Loucy (cell line): ENCODE data around the gene TGFB3.

Experiments used
- H2AFZ ChIP-seq: fragments of 200-600 bp; sonication (generic); 2 replicates; pipeline ENCODE4 v1.6.0; 2016; ENCODE audit warnings: antibody characterized with exemption, mild to moderate bottlenecking, low read length, moderate library complexity
- H3F3A ChIP-seq: fragments of 200-600 bp; 2 replicates; pipeline ENCODE4 v1.6.0; 2016; ENCODE audit warnings: antibody characterized with exemption, low read depth, mild to moderate bottlenecking
- H3K27me3 ChIP-seq: fragments of 200-600 bp; sonication (generic); 2 replicates; pipeline ENCODE4 v1.6.1; 2014; ENCODE audit warnings: low read length, mild to moderate bottlenecking; ENCODE audit not compliant: insufficient read depth, poor library complexity, severe bottlenecking
- H3K36me3 ChIP-seq: fragments of 200-600 bp; sonication (generic); 2 replicates; pipeline ENCODE4 v1.6.1; 2016; ENCODE audit warnings: low read length; ENCODE audit not compliant: insufficient read depth
- H3K4me1 ChIP-seq: fragments of 200-600 bp; sonication (generic); 2 replicates; pipeline ENCODE4 v1.5.1; 2014; ENCODE audit warnings: low read length, mild to moderate bottlenecking; ENCODE audit not compliant: insufficient read depth, poor library complexity, severe bottlenecking
- H3K4me2 ChIP-seq: fragments of 200-600 bp; sonication (generic); 2 replicates; pipeline ENCODE4 v1.6.0; 2014; ENCODE audit warnings: antibody characterized with exemption, low read length, low read depth, mild to moderate bottlenecking; ENCODE audit not compliant: poor library complexity, severe bottlenecking
- H3K4me3 ChIP-seq: fragments of 200-600 bp; sonication (generic); 2 replicates; pipeline ENCODE4 v1.5.1; 2014; ENCODE audit warnings: low read length, mild to moderate bottlenecking, mixed read lengths; ENCODE audit not compliant: poor library complexity, severe bottlenecking
- H3K79me2 ChIP-seq: fragments of 200-600 bp; sonication (generic); 2 replicates; pipeline ENCODE4 v1.6.1; 2014; ENCODE audit warnings: low read length; ENCODE audit not compliant: insufficient read depth
- H3K9ac ChIP-seq: fragments of 200-600 bp; sonication (generic); 2 replicates; pipeline ENCODE4 v1.6.0; 2014; ENCODE audit warnings: mild to moderate bottlenecking, low read depth, low read length, moderate library complexity; ENCODE audit not compliant: poor library complexity, severe bottlenecking
- H3K9me2 ChIP-seq: fragments of 200-600 bp; sonication (generic); replicated peaks from 2 replicates; pipeline ENCODE4 v1.6.1; 2016; ENCODE audit warnings: low read depth, low read length, mixed read lengths
- H3K9me3 ChIP-seq: fragments of 200-600 bp; sonication (generic); 2 replicates; pipeline ENCODE4 v1.6.1; 2014; ENCODE audit warnings: mild to moderate bottlenecking, antibody characterized with exemption, low read length, low read depth; ENCODE audit not compliant: insufficient read depth
- H4K20me1 ChIP-seq: fragments of 200-600 bp; sonication (generic); 2 replicates; pipeline ENCODE4 v1.6.0; 2014; ENCODE audit warnings: antibody characterized with exemption, low read length, mild to moderate bottlenecking; ENCODE audit not compliant: insufficient read depth, poor library complexity, severe bottlenecking
- EZH2phosphoT487 ChIP-seq: fragments of 200-600 bp; IDR thresholded peaks from 2 replicates; pipeline ENCODE4 v1.6.1; 2018; ENCODE audit warnings: antibody characterized with exemption, mild to moderate bottlenecking, moderate library complexity, borderline replicate concordance
- TF ChIP-seq, protein P1 (sequence below): fragments of 200-600 bp; sonication (generic); conservative IDR thresholded peaks from 2 replicates; pipeline ENCODE4 v1.5.1; 2014; ENCODE audit warnings: mild to moderate bottlenecking, antibody characterized with exemption, low read length

Gene TGFB3

DNA sequence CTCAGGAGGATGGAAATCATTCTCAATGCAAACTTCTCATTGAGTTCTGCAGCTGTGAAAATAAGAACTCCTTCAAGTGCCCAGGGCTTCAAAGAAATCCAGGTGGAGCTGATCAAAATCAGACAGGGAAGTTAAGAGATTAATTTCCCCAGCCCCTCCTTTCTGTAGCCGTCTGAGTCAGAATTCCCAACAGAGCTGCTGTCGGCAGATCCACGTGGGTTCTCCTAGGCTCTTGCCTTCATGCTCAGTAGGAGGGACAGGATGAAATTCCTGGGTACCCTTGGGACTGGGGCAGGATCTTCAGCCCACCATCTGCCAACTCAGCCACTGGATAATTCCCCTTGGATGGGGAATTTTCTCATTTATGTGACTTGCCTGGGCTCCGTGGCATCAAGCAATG is 13.3 kb downstream of the TGFB3 start:
- H3F3A ChIP-seq: no peaks in the 10 kb centered on the region
- no peaks in the 10 kb centered on the region for H3K9me3 ChIP-seq
- H3K9ac ChIP-seq: no peak overlapping the region
- H3K4me3 ChIP-seq: no peak overlapping the region
- no peaks in the 10 kb centered on the region for H3K9me2 ChIP-seq
- TF ChIP-seq, protein P1, sequence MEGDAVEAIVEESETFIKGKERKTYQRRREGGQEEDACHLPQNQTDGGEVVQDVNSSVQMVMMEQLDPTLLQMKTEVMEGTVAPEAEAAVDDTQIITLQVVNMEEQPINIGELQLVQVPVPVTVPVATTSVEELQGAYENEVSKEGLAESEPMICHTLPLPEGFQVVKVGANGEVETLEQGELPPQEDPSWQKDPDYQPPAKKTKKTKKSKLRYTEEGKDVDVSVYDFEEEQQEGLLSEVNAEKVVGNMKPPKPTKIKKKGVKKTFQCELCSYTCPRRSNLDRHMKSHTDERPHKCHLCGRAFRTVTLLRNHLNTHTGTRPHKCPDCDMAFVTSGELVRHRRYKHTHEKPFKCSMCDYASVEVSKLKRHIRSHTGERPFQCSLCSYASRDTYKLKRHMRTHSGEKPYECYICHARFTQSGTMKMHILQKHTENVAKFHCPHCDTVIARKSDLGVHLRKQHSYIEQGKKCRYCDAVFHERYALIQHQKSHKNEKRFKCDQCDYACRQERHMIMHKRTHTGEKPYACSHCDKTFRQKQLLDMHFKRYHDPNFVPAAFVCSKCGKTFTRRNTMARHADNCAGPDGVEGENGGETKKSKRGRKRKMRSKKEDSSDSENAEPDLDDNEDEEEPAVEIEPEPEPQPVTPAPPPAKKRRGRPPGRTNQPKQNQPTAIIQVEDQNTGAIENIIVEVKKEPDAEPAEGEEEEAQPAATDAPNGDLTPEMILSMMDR: no peak
- TF ChIP-seq EZH2phosphoT487: no peak
- no peak overlapping the region for H3K4me2 ChIP-seq
- no peaks in the 10 kb centered on the region for H3K27me3 ChIP-seq
- no peaks in the 10 kb centered on the region for H3K4me1 ChIP-seq
- no peaks in the 10 kb centered on the region for H4K20me1 ChIP-seq
- no peaks in the 10 kb centered on the region for H3K79me2 ChIP-seq
- H2AFZ ChIP-seq: no peak overlapping the region
- no peaks in the 10 kb centered on the region for H3K36me3 ChIP-seq

DNA sequence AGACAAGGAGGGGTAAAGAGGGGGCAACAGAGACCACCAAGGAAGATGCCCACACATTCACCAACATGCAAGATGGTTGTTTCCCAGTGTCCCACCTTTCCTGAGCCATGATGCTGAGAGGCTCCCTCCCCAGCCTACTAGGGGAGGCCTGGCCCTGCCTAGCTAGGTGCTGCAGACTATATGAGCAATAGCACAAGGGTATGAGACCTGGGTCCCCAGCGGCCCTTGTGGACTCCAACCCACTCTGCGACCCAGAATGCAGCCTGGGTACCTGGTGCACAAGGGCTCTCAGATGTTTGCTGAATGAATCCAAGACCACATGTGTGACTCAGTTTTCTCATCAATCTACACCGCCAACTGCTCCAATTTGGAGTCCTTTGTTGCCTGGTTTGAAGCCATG is 13.9 kb downstream of the TGFB3 start:
- Histone ChIP-seq H3K4me3 (no peak overlapping the region), H3F3A (no peaks in the 10 kb centered on the region), H4K20me1 (no peaks in the 10 kb centered on the region), H2AFZ (no peak overlapping the region), H3K9ac (no peak overlapping the region), H3K27me3 (no peaks in the 10 kb centered on the region), H3K9me3 (no peaks in the 10 kb centered on the region), H3K36me3 (no peaks in the 10 kb centered on the region), H3K4me2 (no peak overlapping the region), H3K4me1 (no peaks in the 10 kb centered on the region), H3K9me2 (no peaks in the 10 kb centered on the region), H3K79me2 (no peaks in the 10 kb centered on the region)
- no peak for TF ChIP-seq EZH2phosphoT487
- TF ChIP-seq, protein P1: no peak

DNA sequence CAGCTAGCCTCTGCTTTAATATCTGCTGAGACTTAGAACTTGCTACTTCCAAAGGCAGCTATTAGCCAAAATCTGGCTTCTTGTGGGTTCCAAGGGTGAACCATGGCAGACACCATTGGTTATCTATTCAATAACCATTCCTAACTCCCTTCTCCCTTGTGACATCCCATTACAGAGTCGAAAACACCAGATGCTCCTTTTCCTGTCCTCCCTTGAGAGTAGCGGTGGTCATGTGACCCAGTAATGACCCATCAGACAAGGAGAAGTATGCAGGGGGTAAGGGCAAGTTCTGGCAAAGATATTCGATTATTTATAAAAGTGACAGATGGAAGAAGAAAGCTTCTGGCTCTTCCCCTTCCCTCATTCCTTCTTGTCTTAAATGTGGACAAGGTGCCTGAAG is 20.1 kb downstream of the TGFB3 start:
- Histone ChIP-seq H3K9me3 (no peaks in the 10 kb centered on the region), H3K9ac (no peak overlapping the region), H3K27me3 (no peaks in the 10 kb centered on the region), H3K9me2 (no peaks in the 10 kb centered on the region), H2AFZ (no peak overlapping the region), H4K20me1 (no peaks in the 10 kb centered on the region), H3K36me3 (no peaks in the 10 kb centered on the region), H3K4me2 (no peak overlapping the region), H3F3A (no peaks in the 10 kb centered on the region), H3K4me1 (no peaks in the 10 kb centered on the region), H3K4me3 (no peak overlapping the region), H3K79me2 (no peaks in the 10 kb centered on the region)
- TF ChIP-seq EZH2phosphoT487: no peak
- TF ChIP-seq, protein P1: no peak
